ENCODE measurements around the gene TREH. TPM values are rescaled to one million over a fixed set of nuclear protein-coding genes. Genes with fewer than 3 reads are reported as not detected.
A peak's percentile ranks its signal among the peaks of the same experiment; 100 is the strongest.

Gene TREH
- total RNA-seq, 2 donors from 2014 or later = 2.4 TPM; not detected in 1

DNA sequence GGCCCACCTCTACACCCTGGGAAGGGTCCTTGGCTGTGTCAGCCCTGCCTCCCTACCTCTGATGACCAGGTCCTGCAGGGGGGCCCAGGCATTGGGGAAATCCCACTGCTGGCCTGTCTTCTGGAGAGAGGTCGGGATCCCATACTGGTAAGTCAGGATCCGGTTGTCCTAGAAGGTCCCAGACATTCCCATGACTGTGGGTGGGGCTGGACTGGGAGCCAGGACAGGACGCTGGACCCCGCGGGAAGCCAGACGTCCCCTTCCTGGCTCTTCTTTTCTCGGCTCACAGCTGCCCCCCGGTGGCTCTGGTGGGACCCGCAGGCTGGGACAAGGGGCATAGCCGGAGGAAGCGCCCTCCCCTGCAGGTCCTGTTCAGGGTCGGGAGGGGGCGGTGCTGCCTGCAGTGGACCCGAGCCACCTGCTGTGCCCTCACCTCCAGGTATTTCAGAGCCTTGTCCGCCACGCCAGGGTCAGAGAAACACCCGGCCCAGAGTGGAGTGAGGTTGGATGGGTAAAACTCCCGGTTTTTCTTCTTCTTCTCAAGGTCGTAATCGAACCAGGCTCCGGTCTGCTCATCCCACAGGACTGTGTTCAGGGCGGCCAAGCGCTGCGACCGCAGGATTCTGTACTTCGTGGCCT lies 20.0 kb downstream of the TREH start:
- H3K4me3 ChIP-seq = no peak overlapping the region
- 15% methylated on average over 26 of the region's 26 CpGs for WGBS
- no peaks in the 10 kb centered on the region for H3K36me3 ChIP-seq
- H3K27me3 ChIP-seq (replicated peaks; ENCODE audit: insufficient read depth) = no peaks in the 10 kb centered on the region
- DNase-seq (ENCODE audit: low spot score) = peak; percentile 84
- no peaks in the 10 kb centered on the region for H3K9me3 ChIP-seq
- H3K4me1 ChIP-seq (replicated peaks) = no peaks in the 10 kb centered on the region
- H3K27ac ChIP-seq = peak overlapping the region; percentile 7 to 20
- intact Hi-C loops (cut with DNase I) = loop anchor here (5.0 kb wide), 2 partner anchors 52 to 67 kb away; partner anchors contain the start of gene PHLDB1
- no peak for TF ChIP-seq POLR2A (IDR thresholded peaks at IDR 0.05)
- peak; percentile 71 for TF ChIP-seq POLR2AphosphoS5 (IDR thresholded peaks at IDR 0.05)
- TF ChIP-seq CTCF (IDR thresholded peaks at IDR 0.05) = peak; percentile 87 to 99 (median 94)

DNA sequence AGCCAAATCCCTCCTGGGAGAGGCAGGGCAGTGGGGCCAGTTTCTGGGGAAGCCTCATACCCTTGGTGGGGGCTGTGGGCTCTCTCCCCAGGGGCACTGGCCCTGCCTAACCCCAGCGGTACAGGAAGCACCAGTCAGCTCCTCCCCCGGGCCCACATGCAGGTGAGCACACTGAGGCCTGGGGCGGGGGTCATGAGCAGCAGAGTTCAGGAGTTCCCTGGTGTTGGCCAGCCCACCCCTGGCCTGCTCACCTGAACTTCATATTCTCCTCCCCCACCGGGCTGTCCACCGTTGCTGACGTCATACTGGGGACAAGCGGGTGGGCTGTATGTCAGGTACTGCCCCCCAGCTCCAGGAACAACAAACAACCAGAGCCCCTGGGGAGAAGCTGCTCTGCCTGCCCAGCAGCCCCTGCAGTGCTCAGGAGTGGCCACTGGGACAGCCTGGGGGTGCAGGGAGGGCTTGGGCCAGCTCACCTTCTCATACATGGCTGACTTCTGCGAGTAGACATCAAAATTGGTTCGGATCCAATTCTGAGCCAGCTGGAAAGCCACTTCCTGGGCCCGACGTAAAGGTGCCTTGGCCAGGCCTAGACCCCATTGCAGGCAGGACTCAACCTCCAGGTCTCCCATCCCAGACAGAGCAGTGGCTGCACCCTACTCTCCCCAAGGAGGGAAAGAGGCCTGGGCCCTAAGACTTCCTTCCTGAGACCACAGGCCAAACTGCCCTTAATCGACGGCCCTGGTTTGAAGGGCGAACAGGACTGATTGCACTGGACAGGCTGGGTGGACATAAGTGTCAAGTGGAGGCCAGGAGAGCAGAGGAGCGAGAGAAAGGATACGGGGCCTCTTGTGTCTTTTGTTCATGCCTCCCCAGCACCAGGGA lies 20.8 kb downstream of the TREH start:
- intact Hi-C loops (cut with DNase I) = loop anchor here (5.0 kb wide), 2 partner anchors 51 to 66 kb away; partner anchors contain the start of gene PHLDB1
- Histone ChIP-seq H3K27me3 (replicated peaks; ENCODE audit: insufficient read depth) (no peaks in the 10 kb centered on the region), H3K4me3 (no peak overlapping the region), H3K9me3 (no peaks in the 10 kb centered on the region), H3K27ac (peak overlapping the region; percentile 7 to 20), H3K4me1 (replicated peaks) (no peaks in the 10 kb centered on the region), H3K36me3 (no peaks in the 10 kb centered on the region)
- TF ChIP-seq POLR2AphosphoS5 (IDR thresholded peaks at IDR 0.05) (no peak), CTCF (IDR thresholded peaks at IDR 0.05) (peak in 2 of 4 experiments; percentile 17 to 25), POLR2A (IDR thresholded peaks at IDR 0.05) (no peak)
- 33% methylated on average over 13 of the region's 16 CpGs for WGBS
- DNase-seq (ENCODE audit: low spot score) = no peak

DNA sequence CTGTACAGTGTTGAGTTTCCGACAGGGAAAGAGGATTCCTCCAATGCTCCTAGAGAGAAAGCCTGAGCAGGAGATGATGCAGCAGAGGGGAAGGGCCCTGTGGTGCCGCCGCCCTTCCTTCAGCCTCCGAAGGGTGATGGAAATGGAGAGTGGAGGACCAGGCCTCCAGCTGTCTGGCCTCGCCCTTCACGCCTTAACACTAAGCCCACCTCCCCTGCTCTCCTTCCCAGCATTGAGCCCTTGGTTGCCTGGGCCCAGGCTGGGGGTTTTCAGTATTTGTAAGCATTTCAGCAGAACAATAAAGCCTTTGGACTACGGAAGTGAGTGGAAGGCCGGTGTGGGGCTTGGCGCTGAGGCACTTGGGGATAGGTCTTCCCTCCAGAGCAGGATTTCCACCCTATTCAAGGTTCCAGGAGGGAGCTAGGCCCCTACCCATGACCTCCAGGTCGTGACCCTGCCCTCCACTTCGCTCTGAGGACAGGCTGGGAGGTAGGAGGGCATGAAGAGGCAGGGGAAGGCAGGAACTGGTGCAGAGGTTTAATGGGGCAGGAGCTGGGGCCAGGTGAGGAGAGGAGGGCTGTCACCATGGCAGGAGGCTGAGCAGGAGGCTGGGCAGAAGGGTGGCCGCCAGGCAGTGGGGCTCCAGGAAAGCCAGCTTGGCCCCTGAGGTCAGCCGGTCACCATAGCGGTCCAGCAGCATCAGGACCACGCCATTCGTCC lies 21.6 kb downstream of the TREH start:
- DNase-seq (ENCODE audit: low spot score) = no peak
- TF ChIP-seq POLR2A (IDR thresholded peaks at IDR 0.05) (no peak), CTCF (IDR thresholded peaks at IDR 0.05) (no peak), POLR2AphosphoS5 (IDR thresholded peaks at IDR 0.05) (no peak)
- intact Hi-C loops (cut with DNase I) = loop anchor here (5.0 kb wide), 2 partner anchors 51 to 66 kb away; partner anchors contain the start of gene PHLDB1
- H3K27ac ChIP-seq = no peak overlapping the region
- no peaks in the 10 kb centered on the region for H3K9me3 ChIP-seq
- no peak overlapping the region for H3K4me3 ChIP-seq
- no peaks in the 10 kb centered on the region for H3K4me1 ChIP-seq (replicated peaks)
- 76% methylated on average over 16 of the region's 16 CpGs for WGBS
- H3K27me3 ChIP-seq (replicated peaks; ENCODE audit: insufficient read depth) = no peaks in the 10 kb centered on the region
- H3K36me3 ChIP-seq = no peaks in the 10 kb centered on the region

DNA sequence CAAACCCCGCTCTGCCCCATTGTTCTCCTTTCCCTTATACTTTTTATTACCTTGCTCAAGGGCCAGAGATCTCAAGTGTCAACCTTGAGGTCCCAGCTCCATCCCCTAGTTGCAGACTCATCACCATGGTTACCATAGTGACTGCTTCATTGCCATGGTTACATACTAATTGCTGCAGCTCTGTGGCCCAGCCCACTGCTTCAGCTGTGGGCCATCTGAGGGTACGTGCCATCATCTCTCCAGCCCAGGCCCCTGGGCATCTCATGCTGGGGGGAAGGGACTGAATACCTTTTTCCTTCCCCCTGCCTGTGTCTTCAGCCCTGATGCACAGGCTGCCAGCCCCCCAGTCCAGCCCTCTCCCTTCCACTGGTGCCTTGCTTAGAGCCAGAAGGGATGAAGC lies 22.2 kb downstream of the TREH start:
- no peaks in the 10 kb centered on the region for H3K4me1 ChIP-seq (replicated peaks)
- WGBS = 88% methylated on average over 2 of the region's 2 CpGs
- TF ChIP-seq CTCF (IDR thresholded peaks at IDR 0.05) (no peak), POLR2AphosphoS5 (IDR thresholded peaks at IDR 0.05) (no peak), POLR2A (IDR thresholded peaks at IDR 0.05) (no peak)
- DNase-seq (ENCODE audit: low spot score) = no peak
- H3K9me3 ChIP-seq = no peaks in the 10 kb centered on the region
- H3K4me3 ChIP-seq = no peak overlapping the region
- no peaks in the 10 kb centered on the region for H3K27me3 ChIP-seq (replicated peaks; ENCODE audit: insufficient read depth)
- intact Hi-C loops (cut with DNase I) = loop anchor here (5.0 kb wide), 2 partner anchors 50 to 65 kb away; partner anchors contain the start of gene PHLDB1
- no peaks in the 10 kb centered on the region for H3K36me3 ChIP-seq
- no peak overlapping the region for H3K27ac ChIP-seq

Measured in prostate gland (tissue), 2 donors.